Measurements from ENCODE around the gene FBXL16.
"Not testable (repeated sequence)": the region's sequence is repeated elsewhere in the genome, so short reads cannot be mapped to it uniquely, and the experiment has no call there.

The FBXL16 gene

DNA sequence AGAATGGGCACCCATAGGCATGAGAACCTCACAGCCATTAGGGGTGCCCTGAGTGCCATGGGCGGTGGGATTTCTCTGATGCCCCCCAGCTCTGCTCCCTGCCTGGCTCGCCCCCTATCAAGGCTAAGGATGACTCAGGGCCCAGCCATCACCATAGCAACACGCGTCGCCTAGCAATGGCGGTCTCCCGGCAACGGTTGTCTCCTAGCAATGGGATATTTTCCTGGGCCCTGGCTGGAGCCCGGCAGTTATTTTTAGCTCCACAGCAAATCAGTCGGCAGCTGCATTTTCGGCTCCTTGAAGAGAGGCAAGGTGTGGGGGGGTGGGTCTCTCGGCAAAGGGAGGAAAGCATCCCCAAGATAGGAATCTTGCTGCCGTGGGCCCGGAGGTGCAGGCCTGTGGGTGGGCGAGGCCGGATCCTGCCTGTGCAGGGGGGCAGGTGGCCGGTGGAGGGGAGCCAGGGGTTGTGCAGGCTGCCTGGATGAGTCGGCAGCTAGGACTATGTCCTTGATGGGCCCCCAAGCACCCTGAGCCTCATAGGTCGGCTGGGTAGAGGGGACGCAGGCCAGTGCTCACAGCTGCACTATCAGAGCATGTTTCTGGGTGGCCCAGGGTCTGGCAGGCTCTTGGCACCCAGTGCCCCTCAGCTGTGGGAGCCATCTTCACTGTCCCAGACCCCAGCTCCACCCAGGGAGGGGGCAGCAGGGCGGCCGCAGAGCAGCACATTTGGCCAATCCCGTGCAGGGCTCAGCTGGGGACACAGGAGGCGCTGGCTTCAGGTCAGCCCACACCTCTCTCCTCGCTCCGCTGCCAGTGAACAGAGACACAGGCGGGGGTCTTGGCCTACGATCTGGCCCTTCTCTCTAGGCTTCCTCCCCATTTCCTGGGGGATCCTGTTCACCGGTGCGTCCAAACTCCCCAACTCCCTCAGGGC is 4.2 kb upstream of the FBXL16 start:
- DNase-seq: no peak

GRCh38 chr16:708959-709358 is 3.4 kb upstream of the FBXL16 start:
- DNase-seq: no peak

DNA sequence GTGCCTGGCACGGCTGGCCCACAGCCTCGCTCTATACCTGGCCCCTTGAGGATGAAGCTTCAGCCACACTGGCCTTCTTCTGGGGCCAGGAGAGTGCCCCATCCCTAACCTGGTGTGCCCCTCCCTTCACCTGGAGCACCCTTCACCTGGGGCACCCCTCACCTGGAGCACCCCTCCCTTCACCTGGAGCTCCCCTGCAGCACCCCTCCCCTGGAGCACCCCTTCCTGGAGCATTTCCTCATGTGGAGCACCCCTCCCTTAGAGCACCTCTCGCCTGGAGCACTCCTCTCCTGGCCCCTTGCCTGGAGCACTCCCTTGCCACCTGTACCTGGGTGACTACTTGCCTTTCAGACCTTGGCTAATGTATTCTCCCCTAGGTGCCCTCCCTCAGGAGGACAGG is 2.4 kb upstream of the FBXL16 start:
- no peak for DNase-seq

DNA sequence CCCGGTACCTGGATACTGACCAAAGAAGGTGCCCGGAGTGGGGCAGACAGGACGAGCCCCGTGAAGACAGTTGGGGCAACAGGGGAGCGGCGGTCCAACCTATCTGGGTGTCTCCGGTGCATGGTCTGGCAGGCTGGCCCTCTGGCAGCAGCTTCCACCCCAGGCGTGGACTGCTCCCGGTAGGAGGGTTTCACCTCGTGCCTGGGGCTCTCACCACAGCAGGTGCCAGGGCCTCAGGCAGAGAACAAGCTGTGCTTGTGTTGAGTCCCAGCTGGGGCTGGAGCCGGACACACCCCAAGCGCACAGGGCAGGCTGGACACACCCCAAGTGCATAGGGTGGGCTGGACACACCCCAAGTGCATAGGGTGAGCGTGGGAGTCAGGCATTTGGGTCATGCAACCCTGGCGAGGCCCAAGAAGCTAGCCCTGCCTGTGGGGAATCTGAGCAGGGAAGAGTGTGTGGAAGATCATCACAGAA is 1.5 kb upstream of the FBXL16 start:
- DNase-seq: no peak

DNA sequence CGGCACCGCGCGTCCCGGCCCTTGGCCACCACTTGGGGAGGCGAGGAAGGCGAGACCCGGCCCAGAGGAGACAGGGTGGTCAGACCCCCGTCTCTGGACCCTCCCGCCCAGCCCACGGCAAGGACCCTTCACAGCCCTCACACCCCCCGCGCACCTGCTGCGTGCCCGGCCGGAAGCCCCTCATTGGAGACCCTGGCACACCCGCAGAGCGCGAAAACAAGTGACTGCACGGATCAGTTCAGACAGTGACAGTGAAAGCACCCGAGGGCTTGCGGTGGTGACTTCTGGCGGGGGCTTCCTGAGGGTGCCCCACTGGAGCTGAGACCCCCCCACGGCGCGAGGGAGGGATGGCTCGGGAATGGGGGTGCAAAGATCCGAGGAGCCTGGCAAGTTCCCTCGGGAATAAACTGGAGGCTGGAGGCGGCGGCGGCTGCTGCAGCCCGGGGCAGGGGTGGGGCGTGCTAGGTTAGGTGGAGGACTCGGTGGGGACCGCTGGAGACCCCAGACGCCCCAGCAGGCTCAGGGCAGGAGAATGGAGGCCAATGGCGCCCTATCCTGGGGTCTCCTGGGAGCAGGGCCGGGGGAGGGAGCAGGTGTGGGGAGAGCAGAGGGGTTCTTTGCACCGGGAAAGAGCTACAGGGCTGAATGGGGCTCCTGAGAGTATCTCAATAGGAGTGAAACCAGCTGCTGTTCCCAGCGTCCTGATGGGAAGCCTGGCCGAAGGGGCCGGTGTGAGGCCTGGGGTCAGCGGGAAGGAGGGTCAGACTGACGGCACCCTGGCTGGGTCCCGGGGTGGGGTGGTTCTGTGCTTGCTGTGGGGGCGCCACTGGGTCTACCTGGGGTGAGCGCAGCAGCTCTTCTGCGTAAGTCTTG is 824 bp upstream of the FBXL16 start:
- no peak for DNase-seq

GRCh38 chr16:704552-705380 is 835 bp downstream of the FBXL16 start:
- DNase-seq: no peak

- no peak for DNase-seq
Measured at GRCh38 chr16:704047-704446, 1.6 kb downstream of the FBXL16 start.

DNA sequence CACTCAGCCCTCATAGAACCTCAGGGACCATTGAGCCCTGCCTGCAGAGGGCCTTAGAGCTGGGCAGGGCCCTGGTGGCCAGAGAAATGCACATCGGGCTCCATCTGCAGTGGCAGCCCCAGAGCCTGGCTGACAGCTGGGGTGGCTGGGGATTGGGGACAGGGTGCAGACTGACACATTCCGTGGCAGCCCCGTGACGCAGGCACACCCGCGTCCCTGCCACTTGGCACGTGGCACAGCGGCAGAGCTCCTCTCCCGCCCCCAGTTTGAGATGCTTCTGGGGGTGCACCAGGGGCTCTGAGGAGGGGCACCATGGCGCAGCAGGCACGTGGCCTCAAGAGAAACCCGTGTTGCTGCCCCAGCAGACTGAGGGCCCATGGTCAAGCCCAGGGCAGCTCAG is 2.2 kb downstream of the FBXL16 start:
- no peak for DNase-seq

GRCh38 chr16:702341-702740 is 3.3 kb downstream of the FBXL16 start:
- no peak for DNase-seq

DNA sequence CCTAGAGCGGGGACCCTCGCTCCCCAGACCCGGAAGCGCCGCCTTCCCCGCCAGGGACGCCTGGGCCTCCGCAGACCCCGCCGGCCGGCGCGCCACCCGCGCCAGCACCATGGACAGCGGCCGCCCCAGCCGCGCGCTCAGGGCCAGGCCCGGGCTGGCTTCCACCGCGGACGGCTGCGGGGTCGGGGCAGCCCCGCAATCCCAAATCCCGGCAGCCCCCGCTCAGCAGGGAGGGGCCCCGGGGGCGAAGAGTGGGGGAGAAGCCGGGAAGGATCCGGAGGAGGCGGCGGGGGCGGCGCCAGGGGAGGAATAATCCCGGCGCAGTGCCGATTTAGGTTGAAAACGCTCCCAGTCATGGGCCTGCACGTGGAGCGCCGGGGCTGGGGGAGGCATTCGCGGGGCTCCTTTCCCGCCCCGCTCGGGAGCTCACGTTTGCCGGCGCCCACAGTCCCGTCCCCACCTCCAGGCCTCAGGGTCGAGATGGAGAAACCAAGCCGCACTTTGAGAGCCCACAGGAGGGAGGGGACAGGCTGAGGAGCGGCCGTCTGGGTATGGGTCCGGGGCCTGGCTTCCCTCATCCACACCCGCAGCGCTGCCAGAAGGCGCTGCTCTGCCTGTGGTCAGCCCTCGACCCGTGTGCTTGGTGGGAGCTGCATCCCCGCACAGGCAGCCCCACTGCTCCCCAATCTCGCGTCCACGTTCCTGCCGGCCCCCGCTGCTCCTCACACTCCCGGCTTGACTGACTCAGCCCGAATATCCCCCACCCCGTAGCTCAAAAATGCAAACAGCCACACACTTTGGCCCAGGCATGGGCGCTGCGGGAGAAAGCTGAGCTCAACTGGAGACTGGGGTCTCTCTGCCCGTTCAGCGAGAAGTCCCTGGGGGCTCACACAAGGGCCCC is 4.7 kb downstream of the FBXL16 start:
- peak in 2 of 4 experiments; percentile 24 to 45 for DNase-seq

GRCh38 chr16:698911-699671 is 6.5 kb downstream of the FBXL16 start:
- no peak for DNase-seq

- peak in 3 of 4 experiments; percentile 40 to 81 (median 62) for DNase-seq
Measured at GRCh38 chr16:695355-696089, 10.1 kb downstream of the FBXL16 start.

- peak in 1 of 4 experiments; percentile 31 for DNase-seq
Measured at GRCh38 chr16:694863-695354, 10.7 kb downstream of the FBXL16 start.

- DNase-seq: no peak
Measured at GRCh38 chr16:694187-694862, 11.3 kb downstream of the FBXL16 start.

GRCh38 chr16:693766-694165 is 11.8 kb downstream of the FBXL16 start:
- DNase-seq: peak in 1 of 4 experiments; percentile 28

DNA sequence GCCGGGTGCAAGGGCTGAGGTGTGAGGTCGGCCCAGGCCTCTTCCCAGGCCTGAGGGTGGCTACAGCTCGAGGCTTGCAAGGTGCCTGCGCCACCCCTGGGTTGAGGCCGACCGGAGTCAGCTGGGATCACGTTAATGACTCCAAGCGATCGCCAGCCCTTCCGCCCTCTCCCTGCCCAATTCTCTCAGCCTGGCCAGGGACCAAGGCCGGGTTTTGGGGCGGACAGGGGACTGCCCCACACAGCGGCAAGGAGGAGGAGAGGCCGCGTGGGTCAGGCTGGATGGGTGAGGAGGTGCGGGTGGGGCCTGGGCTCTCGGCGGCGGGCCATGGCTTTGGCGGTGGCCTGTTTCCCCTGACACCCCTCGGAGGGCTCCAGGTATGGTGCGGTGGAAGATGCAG is 12.2 kb downstream of the FBXL16 start:
- DNase-seq: no peak

GRCh38 chr16:692356-693108 is 13.1 kb downstream of the FBXL16 start:
- no peak for DNase-seq

- DNase-seq: not testable (repeated sequence)
Measured at GRCh38 chr16:691242-691641, 14.4 kb downstream of the FBXL16 start.

All from activated naive CD4-positive, alpha-beta T cell (primary cell).